IMR-90 (cell line): ENCODE data around the gene GRM5. TPM values are rescaled to one million over a fixed set of nuclear protein-coding genes. Genes with fewer than 3 reads are reported as not detected.

Experiments used
- ATAC-seq: fragments of 200-7000 bp; cut with Tn5 transposase; 2 replicates; pipeline ENCODE4 v1.9.1; 2020; ENCODE audit warnings: low read depth, mild to moderate bottlenecking, moderate library complexity
- BruUV-seq: library from RNA; stranded (reverse); fragments of 400-500 nt; replicated peaks from 2 replicates; lab custom pipeline; 2021; lab: Mats Ljungman, UMichigan
- CTCF ChIA-PET: fragments of 300-600 bp; formaldehyde crosslinking; extraction: SDS; loops from one replicate; lab custom pipeline; 2021; ENCODE audit warnings: antibody characterized with exemption; lab: Yijun Ruan, JAX
- POLR2A ChIA-PET: fragments of 300-600 bp; sonication (Branson Sonifier 250); formaldehyde crosslinking; loops from one replicate; lab custom pipeline; 2022; ENCODE audit warnings: antibody characterized with exemption; ENCODE audit not compliant: unreplicated experiment; lab: Charles Lee
- DNase-seq: peaks from one replicate; pipeline ENCODE4 v3.0.0; 2013
- H2AFZ ChIP-seq: replicated peaks from 2 replicates; pipeline ENCODE3; 2013; ENCODE audit warnings: low read length, mild to moderate bottlenecking; ENCODE audit not compliant: poor library complexity
- H2AK5ac ChIP-seq: 2 replicates; pipeline ENCODE4 v1.6.1; 2013; ENCODE audit warnings: low read depth, low read length, inconsistent platforms
- H2AK9ac ChIP-seq: replicated peaks from 2 replicates; pipeline ENCODE3; 2013; ENCODE audit warnings: mild to moderate bottlenecking, low read depth, low read length, moderate library complexity; ENCODE audit not compliant: poor library complexity
- H2BK120ac ChIP-seq: 2 replicates; pipeline ENCODE4 v1.6.1; 2013; ENCODE audit warnings: low read depth, low read length, inconsistent platforms
- H2BK15ac ChIP-seq: 3 replicates; pipeline ENCODE4 v1.6.1; 2013; ENCODE audit warnings: low read depth, low read length, inconsistent platforms
- H2BK20ac ChIP-seq: 2 replicates; pipeline ENCODE4 v1.6.1; 2013; ENCODE audit warnings: low read depth, mild to moderate bottlenecking, inconsistent platforms, low read length, moderate library complexity
- H2BK5ac ChIP-seq: 2 replicates; pipeline ENCODE4 v1.6.1; 2013; ENCODE audit warnings: mild to moderate bottlenecking, low read depth, low read length, inconsistent platforms; ENCODE audit not compliant: poor library complexity, severe bottlenecking
- H3K14ac ChIP-seq: replicated peaks from 2 replicates; pipeline ENCODE4 v1.6.1; 2013; ENCODE audit warnings: low read depth, low read length, inconsistent platforms
- H3K18ac ChIP-seq: 2 replicates; pipeline ENCODE4 v1.6.1; 2013; ENCODE audit warnings: low read depth, low read length, control low read depth
- H3K23ac ChIP-seq: 2 replicates; pipeline ENCODE4 v1.6.1; 2013; ENCODE audit warnings: low read depth, low read length, inconsistent platforms
- H3K27ac ChIP-seq: 2 replicates; pipeline ENCODE4 v1.5.1; 2013; ENCODE audit warnings: mild to moderate bottlenecking, control low read depth, low read length; ENCODE audit not compliant: insufficient read depth
- H3K27me3 ChIP-seq: 2 replicates; pipeline ENCODE4 v1.6.1; 2013; ENCODE audit warnings: low read length; ENCODE audit not compliant: control insufficient read depth, insufficient read depth
- H3K36me3 ChIP-seq: 2 replicates; pipeline ENCODE4 v1.6.1; 2013; ENCODE audit warnings: low read length, mixed read lengths; ENCODE audit not compliant: control insufficient read depth, insufficient read depth
- H3K4ac ChIP-seq: 2 replicates; pipeline ENCODE4 v1.6.1; 2013; ENCODE audit warnings: low read depth, low read length, inconsistent platforms
- H3K4me1 ChIP-seq: 2 replicates; pipeline ENCODE4 v1.6.1; 2013; ENCODE audit warnings: low read length, mixed read lengths; ENCODE audit not compliant: control insufficient read depth, insufficient read depth
- H3K4me2 ChIP-seq: 2 replicates; pipeline ENCODE4 v1.6.1; 2013; ENCODE audit warnings: low read depth, mild to moderate bottlenecking, control low read depth, low read length, moderate library complexity
- H3K4me3 ChIP-seq: 2 replicates; pipeline ENCODE4 v1.5.1; 2013; ENCODE audit warnings: low read depth, mild to moderate bottlenecking, control low read depth, low read length, moderate library complexity; ENCODE audit not compliant: insufficient read depth
- H3K56ac ChIP-seq: 2 replicates; pipeline ENCODE4 v1.6.1; 2013; ENCODE audit warnings: low read length, inconsistent platforms; ENCODE audit not compliant: insufficient read depth; ENCODE audit errors: extremely low read depth
- H3K79me1 ChIP-seq, 2 experiments: 2 replicates each; pipeline ENCODE4 v1.6.1; 2013; ENCODE audit warnings: low read length in 2 of 2, inconsistent platforms in 1 of 2, low read depth in 1 of 2
- H3K9ac ChIP-seq: 2 replicates; pipeline ENCODE4 v1.6.1; 2013; ENCODE audit warnings: low read depth, low read length, control low read depth
- H3K9me1 ChIP-seq: 2 replicates; pipeline ENCODE4 v1.6.1; 2013; ENCODE audit warnings: low read length, inconsistent platforms; ENCODE audit not compliant: insufficient read depth
- H3K9me3 ChIP-seq: 2 replicates; pipeline ENCODE4 v1.6.1; 2013; ENCODE audit warnings: low read length; ENCODE audit not compliant: control insufficient read depth, insufficient read depth
- H4K20me1 ChIP-seq: 2 replicates; pipeline ENCODE4 v1.6.1; 2013; ENCODE audit warnings: low read length, inconsistent platforms; ENCODE audit not compliant: insufficient read depth
- H4K5ac ChIP-seq: 2 replicates; pipeline ENCODE4 v1.6.1; 2013; ENCODE audit warnings: mild to moderate bottlenecking, low read depth, low read length, control low read depth
- H4K8ac ChIP-seq, 2 experiments: 2 replicates each; pipeline ENCODE4 v1.6.1; 2013; ENCODE audit warnings: low read depth in 2 of 2, low read length in 2 of 2, control low read depth in 1 of 2, inconsistent platforms in 1 of 2
- H4K91ac ChIP-seq: 2 replicates; pipeline ENCODE4 v1.6.1; 2013; ENCODE audit warnings: low read depth, low read length, inconsistent platforms; ENCODE audit not compliant: insufficient read depth
- BHLHE40 ChIP-seq: fragments of 150-350 bp; IDR thresholded peaks from 2 replicates; pipeline ENCODE4 v1.6.1; 2016; ENCODE audit warnings: mild to moderate bottlenecking, low read depth, low read length
- CEBPB ChIP-seq: IDR thresholded peaks from 2 replicates; pipeline ENCODE4 v1.6.1; 2012; ENCODE audit warnings: low read depth, low read length, improper control_type of control experiment
- CTCF ChIP-seq: conservative IDR thresholded peaks from 2 replicates; pipeline ENCODE4 v1.5.1; 2012; ENCODE audit warnings: mild to moderate bottlenecking, low read depth, low read length, improper control_type of control experiment
- FOS ChIP-seq: fragments of 150-350 bp; IDR thresholded peaks from 2 replicates; pipeline ENCODE4 v1.6.1; 2016; ENCODE audit warnings: low read depth, low read length
- MAFK ChIP-seq: IDR thresholded peaks from 2 replicates; pipeline ENCODE4 v1.6.1; 2012; ENCODE audit warnings: low read depth, low read length, improper control_type of control experiment
- MXI1 ChIP-seq: IDR thresholded peaks from 2 replicates; pipeline ENCODE4 v1.6.1; 2012; ENCODE audit warnings: low read depth, mild to moderate bottlenecking, low read length, moderate library complexity, borderline replicate concordance
- RAD21 ChIP-seq: IDR thresholded peaks from 2 replicates; pipeline ENCODE4 v1.6.1; 2012; ENCODE audit warnings: low read length, improper control_type of control experiment
- RFX5 ChIP-seq: IDR thresholded peaks from 2 replicates; pipeline ENCODE4 v1.8.0; 2012; ENCODE audit warnings: low read depth, mild to moderate bottlenecking, low read length, moderate library complexity
- SMC3 ChIP-seq: fragments of 150-350 bp; IDR thresholded peaks from 2 replicates; pipeline ENCODE4 v1.6.1; 2016; ENCODE audit warnings: low read depth, mild to moderate bottlenecking, antibody characterized with exemption, low read length, moderate library complexity
- WGBS, 2 experiments: methylation state at CpG; one replicate each; pipeline versions ENCODE4 v1.1.5 to v1.1.7; 2013; ENCODE audit warnings: missing lambda C conversion rate in 2 of 2; ENCODE audit not compliant: insufficient read length in 1 of 2; ENCODE audit errors: extremely low coverage in 2 of 2; 5-methylcytosine and 5-hydroxymethylcytosine counted together
- dilution Hi-C: fragments of 300-500 bp; cut with HindIII; formaldehyde crosslinking; loops from one replicate; pipeline ENCODE4 v1.14.3; 2018; ENCODE audit warnings: low sequenced_read_pairs; ENCODE audit not compliant: unreplicated experiment
- in situ Hi-C: fragments of 300-500 bp; cut with MboI; formaldehyde crosslinking; loops from 3 replicates; pipeline ENCODE4 v1.14.3; 2019; ENCODE audit warnings: low sequenced_read_pairs, inconsistent platforms, mixed read lengths
- intact Hi-C: fragments of 100-400 bp; cut with micrococcal nuclease; formaldehyde crosslinking; loops from 2 replicates; pipeline ENCODE4 v1.10.0; 2022
- polyA plus RNA-seq, 3 experiments: library from polyadenylated mRNA; depleted of rRNA; stranded (reverse); fragments of >200 nt; gene quantifications; 2 replicates each; pipeline ENCODE4 v1.2.3, GENCODE V29; 2012; ENCODE audit warnings: low replicate concordance in 1 of 3
- total RNA-seq: library from RNA; depleted of rRNA; stranded (reverse); fragments of >200 nt; gene quantifications from 2 replicates; pipeline ENCODE4 v1.2.3, GENCODE V29; 2012
- TF ChIP-seq, protein P1 (sequence below): fragments of 150-350 bp; IDR thresholded peaks from 2 replicates; pipeline ENCODE4 v1.6.1; 2017; ENCODE audit warnings: mild to moderate bottlenecking, antibody characterized with exemption, low read length, low read depth

The GRM5 gene
- total and polyA plus RNA-seq, 2 of the 4 experiments (the other 2 are of a cell fraction) = under 0.01 TPM

- CTCF ChIA-PET = no interaction called here
- H4K20me1 ChIP-seq = no peaks in the 10 kb centered on the region
These were observed 433.6 kb downstream of the GRM5 start for GRCh38 chr11:88632163-88632562.

More at GRCh38 chr11:88632163-88632562, 433.6 kb downstream of the GRM5 start:
- H3K4me2 ChIP-seq = no peak overlapping the region
- no peak overlapping the region for H3K4ac ChIP-seq
- no peak overlapping the region for H4K5ac ChIP-seq
- no peak overlapping the region for H3K56ac ChIP-seq
- WGBS, 2 experiments = no CpG with 5 or more reads among the region's 4 CpGs
- H2AK5ac ChIP-seq = no peak overlapping the region
- no peak overlapping the region for H2BK120ac ChIP-seq
- H4K91ac ChIP-seq = no peak overlapping the region
- H4K8ac ChIP-seq = no peak overlapping the region
- dilution Hi-C loops (no loop called here), intact Hi-C loops (no loop called here), in situ Hi-C loops (no loop called here)
- POLR2A ChIA-PET = no interaction called here
- no peak overlapping the region for H2AFZ ChIP-seq
- H3K9me3 ChIP-seq = no peaks in the 10 kb centered on the region
- no peaks in the 10 kb centered on the region for H3K27me3 ChIP-seq
- no peak overlapping the region for H3K18ac ChIP-seq
- no peak overlapping the region for H2BK20ac ChIP-seq
- no peaks in the 10 kb centered on the region for H3K9me1 ChIP-seq
- DNase-seq (no peak), ATAC-seq (no peak)
- BruUV-seq = no TSS peak
- H2AK9ac ChIP-seq = no peak overlapping the region
- no peaks in the 10 kb centered on the region for H3K36me3 ChIP-seq
- H2BK15ac ChIP-seq = no peak overlapping the region
- TF ChIP-seq RAD21 (no peak), BHLHE40 (no peak), CTCF (no peak), RFX5 (no peak), MAFK (no peak), MXI1 (no peak), SMC3 (no peak), CEBPB (no peak), FOS (no peak)
- TF ChIP-seq, protein P1, sequence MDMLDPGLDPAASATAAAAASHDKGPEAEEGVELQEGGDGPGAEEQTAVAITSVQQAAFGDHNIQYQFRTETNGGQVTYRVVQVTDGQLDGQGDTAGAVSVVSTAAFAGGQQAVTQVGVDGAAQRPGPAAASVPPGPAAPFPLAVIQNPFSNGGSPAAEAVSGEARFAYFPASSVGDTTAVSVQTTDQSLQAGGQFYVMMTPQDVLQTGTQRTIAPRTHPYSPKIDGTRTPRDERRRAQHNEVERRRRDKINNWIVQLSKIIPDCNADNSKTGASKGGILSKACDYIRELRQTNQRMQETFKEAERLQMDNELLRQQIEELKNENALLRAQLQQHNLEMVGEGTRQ = no peak
- H3K4me1 ChIP-seq = no peaks in the 10 kb centered on the region
- no peak overlapping the region for H2BK5ac ChIP-seq
- no peak overlapping the region for H3K23ac ChIP-seq
- H3K27ac ChIP-seq = no peak overlapping the region
- no peak overlapping the region for H3K14ac ChIP-seq
- no peaks in the 10 kb centered on the region for H3K79me1 ChIP-seq
- no peak overlapping the region for H3K9ac ChIP-seq
- H3K4me3 ChIP-seq = no peak overlapping the region
